Measurements from ENCODE around the gene RIMBP2. TPM values are rescaled to one million over a fixed set of nuclear protein-coding genes. Genes with fewer than 3 reads are reported as not detected.

The RIMBP2 gene
- polyA plus RNA-seq, 1 of the 3 experiments (the other 2 are of a cell fraction) = 0.90 TPM

GRCh38 chr12:130628304-130628703 lies 87.8 kb downstream of the RIMBP2 start (continued):
- TF ChIP-seq RAD21 (IDR thresholded peaks at IDR 0.05; ENCODE audit: low read length) = no peak
- TF ChIP-seq FOXM1 (IDR thresholded peaks at IDR 0.05; ENCODE audit: low read depth) = no peak
- no peak for TF ChIP-seq NFIC (IDR thresholded peaks at IDR 0.05; ENCODE audit: borderline replicate concordance)

- no peak for DNase-seq
- Histone ChIP-seq H3K9me2 (no peaks in the 10 kb centered on the region), H3K4me3 (ENCODE audit: low read depth in 2 of 2, low read length in 1 of 2) (no peak overlapping the region), H3K27ac (ENCODE audit: low read depth in 2 of 2, low read length in 1 of 2) (peak overlapping the region in 1 of 2 experiments; percentile 48; a peak in 1 of 4 replicates), H3K4me1 (ENCODE audit: control insufficient read depth in 1 of 2, insufficient read depth in 2 of 2, low read depth in 1 of 2, low read length in 1 of 2) (peaks cover 0 to 16% of the 10 kb centered on the region in 2 experiments; a peak in 2 of 4 replicates), H3K9me3 (no peaks in the 10 kb centered on the region), H3K36me3 (replicated peaks in 1 of 2; ENCODE audit: control insufficient read depth in 1 of 2, insufficient read depth in 2 of 2, low read length in 1 of 2) (peaks cover 0 to 7% of the 10 kb centered on the region in 2 experiments), H3K79me2 (ENCODE audit: insufficient read depth) (no peaks in the 10 kb centered on the region), H3F3A (replicated peaks; ENCODE audit: insufficient read depth) (no peaks in the 10 kb centered on the region), H3K27me3 (ENCODE audit: insufficient read depth) (no peaks in the 10 kb centered on the region), H4K20me1 (ENCODE audit: insufficient read depth) (no peaks in the 10 kb centered on the region), H3K9ac (no peak overlapping the region), H3K4me2 (no peak overlapping the region), H2AFZ (ENCODE audit: low read depth) (no peak overlapping the region)
- POLR2A ChIA-PET = no interaction called here
- 57% methylated on average over 7 of the region's 7 CpGs for WGBS (ENCODE audit: low lambda C conversion rate)
- CTCF ChIA-PET = no interaction called here
- TF ChIP-seq ELF1 (IDR thresholded peaks at IDR 0.05) (no peak), MEF2A (IDR thresholded peaks at IDR 0.05; ENCODE audit: borderline replicate concordance, low read depth) (no peak), FOSL2 (IDR thresholded peaks at IDR 0.05; ENCODE audit: borderline replicate concordance, low read depth) (no peak), RFX5 (IDR thresholded peaks at IDR 0.05; ENCODE audit: low read length) (no peak), RCOR1 (IDR thresholded peaks at IDR 0.05; ENCODE audit: low read length) (no peak), GABPA (IDR thresholded peaks at IDR 0.05; ENCODE audit: low read depth) (no peak), ZBTB33 (IDR thresholded peaks at IDR 0.05; ENCODE audit: borderline replicate concordance, low read depth) (no peak), PBX3 (IDR thresholded peaks at IDR 0.05) (no peak), SMC3 (IDR thresholded peaks at IDR 0.05; ENCODE audit: low read depth, low read length) (no peak), RXRA (IDR thresholded peaks at IDR 0.05; ENCODE audit: borderline replicate concordance, low read depth) (no peak), FOXJ3 (CRISPR knock-in tag; IDR thresholded peaks at IDR 0.05) (no peak), SIN3A (IDR thresholded peaks at IDR 0.05; ENCODE audit: borderline replicate concordance, low read depth, low read length) (no peak), GATA2 (CRISPR knock-in tag; IDR thresholded peaks at IDR 0.05) (no peak), JUND (IDR thresholded peaks at IDR 0.05) (no peak), TCF12 (IDR thresholded peaks at IDR 0.05) (no peak), CHD2 (IDR thresholded peaks at IDR 0.05; ENCODE audit: low read length, partially characterized antibody) (no peak), EZH2phosphoT487 (IDR thresholded peaks at IDR 0.05; ENCODE audit: borderline replicate concordance, low read depth) (no peak)
- TF ChIP-seq, protein P1, sequence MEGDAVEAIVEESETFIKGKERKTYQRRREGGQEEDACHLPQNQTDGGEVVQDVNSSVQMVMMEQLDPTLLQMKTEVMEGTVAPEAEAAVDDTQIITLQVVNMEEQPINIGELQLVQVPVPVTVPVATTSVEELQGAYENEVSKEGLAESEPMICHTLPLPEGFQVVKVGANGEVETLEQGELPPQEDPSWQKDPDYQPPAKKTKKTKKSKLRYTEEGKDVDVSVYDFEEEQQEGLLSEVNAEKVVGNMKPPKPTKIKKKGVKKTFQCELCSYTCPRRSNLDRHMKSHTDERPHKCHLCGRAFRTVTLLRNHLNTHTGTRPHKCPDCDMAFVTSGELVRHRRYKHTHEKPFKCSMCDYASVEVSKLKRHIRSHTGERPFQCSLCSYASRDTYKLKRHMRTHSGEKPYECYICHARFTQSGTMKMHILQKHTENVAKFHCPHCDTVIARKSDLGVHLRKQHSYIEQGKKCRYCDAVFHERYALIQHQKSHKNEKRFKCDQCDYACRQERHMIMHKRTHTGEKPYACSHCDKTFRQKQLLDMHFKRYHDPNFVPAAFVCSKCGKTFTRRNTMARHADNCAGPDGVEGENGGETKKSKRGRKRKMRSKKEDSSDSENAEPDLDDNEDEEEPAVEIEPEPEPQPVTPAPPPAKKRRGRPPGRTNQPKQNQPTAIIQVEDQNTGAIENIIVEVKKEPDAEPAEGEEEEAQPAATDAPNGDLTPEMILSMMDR (IDR thresholded peaks at IDR 0.05) = no peak
- TF ChIP-seq, protein P2, sequence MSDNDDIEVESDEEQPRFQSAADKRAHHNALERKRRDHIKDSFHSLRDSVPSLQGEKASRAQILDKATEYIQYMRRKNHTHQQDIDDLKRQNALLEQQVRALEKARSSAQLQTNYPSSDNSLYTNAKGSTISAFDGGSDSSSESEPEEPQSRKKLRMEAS (IDR thresholded peaks at IDR 0.05; ENCODE audit: low read depth) = no peak
- TF ChIP-seq, protein P3, sequence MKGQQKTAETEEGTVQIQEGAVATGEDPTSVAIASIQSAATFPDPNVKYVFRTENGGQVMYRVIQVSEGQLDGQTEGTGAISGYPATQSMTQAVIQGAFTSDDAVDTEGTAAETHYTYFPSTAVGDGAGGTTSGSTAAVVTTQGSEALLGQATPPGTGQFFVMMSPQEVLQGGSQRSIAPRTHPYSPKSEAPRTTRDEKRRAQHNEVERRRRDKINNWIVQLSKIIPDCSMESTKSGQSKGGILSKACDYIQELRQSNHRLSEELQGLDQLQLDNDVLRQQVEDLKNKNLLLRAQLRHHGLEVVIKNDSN (IDR thresholded peaks at IDR 0.05; ENCODE audit: borderline replicate concordance, low read depth) = no peak
Observed at GRCh38 chr12:130627175-130627574, 88.9 kb downstream of the RIMBP2 start.

All from SK-N-SH (cell line).